Activated CD4-positive, alpha-beta T cell treated with anti-CD3 and anti-CD28 coated beads, Interleukin-2, amount 50 U/mL, for 16 hours (primary cell): ENCODE results near the gene NDST1.

Experiments
- DNase-seq: peaks from one replicate; pipeline ENCODE4 v3.0.0-alpha.2; 2020

NDST1 gene

GRCh38 chr5:150525163-150525562 lies 17.2 kb downstream of the NDST1 start:
- no peak for DNase-seq

GRCh38 chr5:150525781-150526180 lies 17.9 kb downstream of the NDST1 start:
- DNase-seq: no peak

- peak; percentile 10 for DNase-seq
Observed at GRCh38 chr5:150527038-150527437, 19.1 kb downstream of the NDST1 start.

GRCh38 chr5:150527808-150528207 lies 19.9 kb downstream of the NDST1 start:
- no peak for DNase-seq

- DNase-seq: no peak
Observed at GRCh38 chr5:150528924-150529546, 21.1 kb downstream of the NDST1 start.

GRCh38 chr5:150529555-150529954 lies 21.6 kb downstream of the NDST1 start:
- no peak for DNase-seq

- no peak for DNase-seq
Observed at GRCh38 chr5:150530423-150530822, 22.5 kb downstream of the NDST1 start.

GRCh38 chr5:150530951-150531588 lies 23.1 kb downstream of the NDST1 start:
- DNase-seq: no peak

GRCh38 chr5:150531686-150532085 lies 23.8 kb downstream of the NDST1 start:
- DNase-seq: no peak

- DNase-seq: no peak
Observed at GRCh38 chr5:150532151-150532550, 24.2 kb downstream of the NDST1 start.

GRCh38 chr5:150532996-150533395 lies 25.1 kb downstream of the NDST1 start:
- DNase-seq: no peak

- DNase-seq: no peak
Observed at GRCh38 chr5:150534811-150535210, 26.9 kb downstream of the NDST1 start.

GRCh38 chr5:150535611-150536010 lies 27.7 kb downstream of the NDST1 start:
- DNase-seq: no peak

- DNase-seq: no peak
Observed at GRCh38 chr5:150538007-150538917, 30.3 kb downstream of the NDST1 start.

GRCh38 chr5:150539206-150539605 lies 31.3 kb downstream of the NDST1 start:
- DNase-seq: no peak

- no peak for DNase-seq
Observed at GRCh38 chr5:150540042-150540441, 32.1 kb downstream of the NDST1 start.

GRCh38 chr5:150540615-150541396 lies 32.9 kb downstream of the NDST1 start:
- DNase-seq: no peak

GRCh38 chr5:150541397-150541675 lies 33.4 kb downstream of the NDST1 start:
- no peak for DNase-seq

- no peak for DNase-seq
Observed at GRCh38 chr5:150541895-150542294, 34.0 kb downstream of the NDST1 start.

- DNase-seq: no peak
Observed at GRCh38 chr5:150542933-150543445, 35.1 kb downstream of the NDST1 start.

GRCh38 chr5:150544611-150545219 lies 36.8 kb downstream of the NDST1 start:
- DNase-seq: peak; percentile 74

GRCh38 chr5:150545246-150545645 lies 37.3 kb downstream of the NDST1 start:
- DNase-seq: no peak

GRCh38 chr5:150548123-150548522 lies 40.2 kb downstream of the NDST1 start:
- DNase-seq: no peak
